Liver (tissue), 9 donors: ENCODE data around the gene RNF111. TPM values are rescaled to one million over a fixed set of nuclear protein-coding genes. Genes with fewer than 3 reads are reported as not detected.

Experiments
- DNase-seq: peaks from one replicate; pipeline ENCODE4 v3.0.0-alpha.2; 2017; ENCODE audit warnings: low spot score
- H3K27ac ChIP-seq, 2 donors: one replicate each; pipeline ENCODE4 v1.7.0; 2013; ENCODE audit warnings: inconsistent platforms in 2 of 2, low read length in 2 of 2, control low read depth in 1 of 2, low read depth in 1 of 2, mild to moderate bottlenecking in 1 of 2
- H3K27me3 ChIP-seq, 4 donors: one replicate each; pipeline versions ENCODE4 v1.6.1 to v1.7.0; 2013; ENCODE audit warnings: low read length in 3 of 4, inconsistent platforms in 1 of 4, mild to moderate bottlenecking in 1 of 4, moderate library complexity in 1 of 4; ENCODE audit not compliant: control insufficient read depth in 4 of 4, insufficient read depth in 4 of 4
- H3K36me3 ChIP-seq, 4 donors: one replicate each; pipeline versions ENCODE4 v1.6.1 to v1.7.0; 2013; ENCODE audit warnings: low read length in 3 of 4, mild to moderate bottlenecking in 3 of 4, low read depth in 1 of 4, moderate library complexity in 1 of 4; ENCODE audit not compliant: control insufficient read depth in 4 of 4, insufficient read depth in 3 of 4
- H3K4me1 ChIP-seq, 4 donors: one replicate each; pipeline versions ENCODE4 v1.6.1 to v1.7.0; 2013; ENCODE audit warnings: low read length in 3 of 4, mild to moderate bottlenecking in 3 of 4, moderate library complexity in 1 of 4; ENCODE audit not compliant: control insufficient read depth in 4 of 4, insufficient read depth in 4 of 4
- H3K4me3 ChIP-seq, 3 donors: one replicate each; pipeline versions ENCODE4 v1.6.1 to v1.7.0; 2013; ENCODE audit warnings: low read length in 3 of 3, control low read depth in 1 of 3, low read depth in 1 of 3, mild to moderate bottlenecking in 1 of 3
- H3K9ac ChIP-seq, 2 donors: one replicate each; pipeline ENCODE4 v1.7.0; 2013; ENCODE audit warnings: low read length in 2 of 2, mild to moderate bottlenecking in 2 of 2, moderate library complexity in 2 of 2, control low read depth in 1 of 2, low read depth in 1 of 2
- H3K9me3 ChIP-seq, 4 donors: one replicate each; pipeline versions ENCODE4 v1.6.1 to v1.7.0; 2013; ENCODE audit warnings: low read length in 3 of 4; ENCODE audit not compliant: control insufficient read depth in 4 of 4
- ATF3 ChIP-seq: IDR thresholded peaks from 2 replicates; pipeline ENCODE4 v1.6.1; 2016; ENCODE audit warnings: antibody characterized with exemption
- EGR1 ChIP-seq, 2 donors: IDR thresholded peaks; 2 replicates each; pipeline ENCODE4 v1.6.1; 2016 to 2018; ENCODE audit warnings: antibody characterized with exemption in 2 of 2, low read depth in 2 of 2
- FOXA1 ChIP-seq: IDR thresholded peaks from 2 replicates; pipeline ENCODE4 v1.6.1; 2016; ENCODE audit warnings: antibody characterized with exemption
- FOXA2 ChIP-seq: IDR thresholded peaks from 2 replicates; pipeline ENCODE4 v1.6.1; 2016; ENCODE audit warnings: antibody characterized with exemption
- GABPA ChIP-seq, 2 donors: IDR thresholded peaks in 1 of 2; conservative IDR thresholded peaks in 1 of 2; 2 replicates each; pipeline ENCODE4 v1.6.1; 2016; ENCODE audit warnings: antibody characterized with exemption in 2 of 2, mild to moderate bottlenecking in 1 of 2, moderate library complexity in 1 of 2
- HNF4A ChIP-seq, 2 donors: conservative IDR thresholded peaks; 2 replicates each; pipeline ENCODE4 v1.6.1; 2016; ENCODE audit warnings: antibody characterized with exemption in 2 of 2, mild to moderate bottlenecking in 2 of 2
- HNF4G ChIP-seq: IDR thresholded peaks from 2 replicates; pipeline ENCODE4 v1.6.1; 2016; ENCODE audit warnings: antibody characterized with exemption
- JUND ChIP-seq, 2 donors: IDR thresholded peaks; 2 replicates each; pipeline ENCODE4 v1.6.1; 2016; ENCODE audit warnings: antibody characterized with exemption in 2 of 2
- MAX ChIP-seq: IDR thresholded peaks from 2 replicates; pipeline ENCODE4 v1.6.1; 2016; ENCODE audit warnings: antibody characterized with exemption
- NR2F2 ChIP-seq: IDR thresholded peaks from 2 replicates; pipeline ENCODE4 v1.6.1; 2016; ENCODE audit warnings: antibody characterized with exemption
- RAD21 ChIP-seq, 2 donors: IDR thresholded peaks; 2 replicates each; pipeline ENCODE4 v1.6.1; 2016; ENCODE audit warnings: antibody characterized with exemption in 2 of 2, mild to moderate bottlenecking in 2 of 2
- REST ChIP-seq: IDR thresholded peaks from 2 replicates; pipeline ENCODE4 v1.6.1; 2016; ENCODE audit warnings: antibody characterized with exemption, mild to moderate bottlenecking
- SP1 ChIP-seq: IDR thresholded peaks from 2 replicates; pipeline ENCODE4 v1.6.1; 2018; ENCODE audit warnings: antibody characterized with exemption, mild to moderate bottlenecking
- YY1 ChIP-seq: IDR thresholded peaks from 2 replicates; pipeline ENCODE4 v1.6.1; 2016; ENCODE audit warnings: antibody characterized with exemption, mild to moderate bottlenecking
- ZBTB33 ChIP-seq: IDR thresholded peaks from 2 replicates; pipeline ENCODE4 v1.6.1; 2016; ENCODE audit warnings: antibody characterized with exemption
- WGBS: extraction: QIAGEN DNeasy Blood & Tissue Kit; methylation state at CpG from one replicate; pipeline ENCODE4 v1.1.7; 2013; 5-methylcytosine and 5-hydroxymethylcytosine counted together
- polyA plus RNA-seq, 2 donors: library from polyadenylated mRNA; stranded (reverse) in 1 of 2; unstranded in 1 of 2; fragments of 200-250 nt in 1 of 2; fragments of >200 nt in 1 of 2; fragmentation: Nextera tagmentation in 1 of 2; extraction: Ambion mirVana in 1 of 2; gene quantifications; one replicate each; pipeline versions ENCODE4 v1.2.1 to v1.2.3, GENCODE V29; 2013 to 2015
- total RNA-seq, 2 donors: library from RNA; depleted of rRNA; stranded (reverse); fragments of >200 nt; gene quantifications; one replicate each; pipeline ENCODE4 v1.2.3, GENCODE V29; 2014
- donor health status: healthy.
- donor health status: healthy.
- donor health status: healthy.
- donor health status: healthy.
- donor health status: healthy.

Gene RNF111
- total and polyA plus RNA-seq, 4 donors = 5.1 to 16.9 (median 10.4) TPM

GRCh38 chr15:58966698-58967097 lies 20.8 kb upstream of the RNF111 start:
- Histone ChIP-seq H3K27me3 (no peaks in the 10 kb centered on the region), H3K27ac (no peak overlapping the region), H3K36me3 (no peaks in the 10 kb centered on the region), H3K4me1 (peaks cover 0 to 1% (median 0%) of the 10 kb centered on the region in 4 donors), H3K9ac (no peak overlapping the region), H3K9me3 (no peaks in the 10 kb centered on the region), H3K4me3 (no peak overlapping the region)
- WGBS = 83% methylated on average over 3 of the region's 3 CpGs
- TF ChIP-seq NR2F2 = no peak
- no peak for TF ChIP-seq EGR1 (IDR thresholded peaks at IDR 0.05; ENCODE audit: low read depth in 2 of 2)
- no peak for TF ChIP-seq JUND (IDR thresholded peaks at IDR 0.05)
- no peak for TF ChIP-seq FOXA1
- no peak for TF ChIP-seq FOXA2
- TF ChIP-seq HNF4A (conservative IDR thresholded peaks at IDR 0.05) = no peak
- no peak for TF ChIP-seq RAD21 (IDR thresholded peaks at IDR 0.05)
- no peak for TF ChIP-seq REST
- no peak for TF ChIP-seq GABPA (IDR thresholded peaks at IDR 0.05 in 1 of 2, conservative IDR thresholded peaks at IDR 0.05 in 1 of 2)
- TF ChIP-seq HNF4G = no peak
- TF ChIP-seq MAX = no peak
- no peak for TF ChIP-seq SP1
- no peak for DNase-seq

GRCh38 chr15:58967479-58967878 lies 20.0 kb upstream of the RNF111 start:
- TF ChIP-seq MAX (no peak), HNF4G (no peak)
- Histone ChIP-seq H3K9me3 (no peaks in the 10 kb centered on the region), H3K27ac (no peak overlapping the region), H3K4me1 (peaks cover 0 to 1% (median 0%) of the 10 kb centered on the region in 4 donors), H3K4me3 (no peak overlapping the region), H3K36me3 (no peaks in the 10 kb centered on the region), H3K27me3 (no peaks in the 10 kb centered on the region), H3K9ac (no peak overlapping the region)
- WGBS = 96% methylated on average over 2 of the region's 2 CpGs
- DNase-seq = no peak

- H3K9me3 ChIP-seq = no peaks in the 10 kb centered on the region
- H3K27me3 ChIP-seq = no peaks in the 10 kb centered on the region
- H3K36me3 ChIP-seq = no peaks in the 10 kb centered on the region
- DNase-seq = no peak
- H3K4me3 ChIP-seq = no peak overlapping the region
- peaks cover 0 to 11% (median 0%) of the 10 kb centered on the region in 4 donors for H3K4me1 ChIP-seq
- no peak for TF ChIP-seq ATF3
- no peak for TF ChIP-seq JUND (IDR thresholded peaks at IDR 0.05)
- TF ChIP-seq ZBTB33 = no peak
- no peak for TF ChIP-seq MAX
- TF ChIP-seq EGR1 (IDR thresholded peaks at IDR 0.05; ENCODE audit: low read depth in 2 of 2) = no peak
- no peak for TF ChIP-seq RAD21 (IDR thresholded peaks at IDR 0.05)
- TF ChIP-seq NR2F2 = no peak
- no peak for TF ChIP-seq YY1
- TF ChIP-seq FOXA1 = no peak
- TF ChIP-seq HNF4A (conservative IDR thresholded peaks at IDR 0.05) = no peak
- TF ChIP-seq SP1 = no peak
- no peak for TF ChIP-seq FOXA2
- no peak overlapping the region for H3K27ac ChIP-seq
- no peak overlapping the region for H3K9ac ChIP-seq
These were observed 9.6 kb upstream of the RNF111 start for GRCh38 chr15:58977887-58978286.
